Measurements from ENCODE around the gene KIRREL3. TPM values are rescaled to one million over a fixed set of nuclear protein-coding genes. Genes with fewer than 3 reads are reported as not detected.

Gene KIRREL3
- total RNA-seq, 1 donor from 2014 or later = not detected

- intact Hi-C loops (cut with micrococcal nuclease) = no loop called here
- H3K4me3 Mint-ChIP-seq = no peak overlapping the region
- no peak overlapping the region for H3K27ac Mint-ChIP-seq
- DNase-seq = no peak
- H3K4me1 Mint-ChIP-seq = no peaks in the 10 kb centered on the region
- H3K36me3 Mint-ChIP-seq (ENCODE audit: low read depth) = no peaks in the 10 kb centered on the region
- peaks cover 2% of the 10 kb centered on the region for H3K27me3 Mint-ChIP-seq
- H3K9me3 Mint-ChIP-seq = no peaks in the 10 kb centered on the region
These were observed 16.9 kb upstream of the KIRREL3 start for GRCh38 chr11:127017482-127017881.

- no peak for DNase-seq
- Mint-ChIP-seq H3K36me3 (ENCODE audit: low read depth) (no peaks in the 10 kb centered on the region), H3K9me3 (no peaks in the 10 kb centered on the region), H3K27me3 (peaks cover 4% of the 10 kb centered on the region), H3K4me1 (no peaks in the 10 kb centered on the region), H3K27ac (no peak overlapping the region), H3K4me3 (no peak overlapping the region)
- intact Hi-C loops (cut with micrococcal nuclease) = no loop called here
These were observed 13.0 kb upstream of the KIRREL3 start for GRCh38 chr11:127013550-127013949.

GRCh38 chr11:127006311-127006710 lies 5.7 kb upstream of the KIRREL3 start:
- H3K27me3 Mint-ChIP-seq = peaks cover 14% of the 10 kb centered on the region
- no peaks in the 10 kb centered on the region for H3K36me3 Mint-ChIP-seq (ENCODE audit: low read depth)
- no peaks in the 10 kb centered on the region for H3K9me3 Mint-ChIP-seq

GRCh38 chr11:127003260-127003981 lies 2.9 kb upstream of the KIRREL3 start:
- no peaks in the 10 kb centered on the region for H3K9me3 Mint-ChIP-seq
- intact Hi-C loops (cut with micrococcal nuclease) = no loop called here
- no peak for DNase-seq
- no peaks in the 10 kb centered on the region for H3K4me1 Mint-ChIP-seq
- no peaks in the 10 kb centered on the region for H3K36me3 Mint-ChIP-seq (ENCODE audit: low read depth)
- no peak overlapping the region for H3K27ac Mint-ChIP-seq
- peaks cover 14% of the 10 kb centered on the region for H3K27me3 Mint-ChIP-seq
- no peak overlapping the region for H3K4me3 Mint-ChIP-seq

More at GRCh38 chr11:127006311-127006710, 5.7 kb upstream of the KIRREL3 start:
- Mint-ChIP-seq H3K27ac (no peak overlapping the region), H3K4me3 (no peak overlapping the region), H3K4me1 (no peaks in the 10 kb centered on the region)
- DNase-seq = no peak
- intact Hi-C loops (cut with micrococcal nuclease) = no loop called here

GRCh38 chr11:127002669-127003259 lies 2.2 kb upstream of the KIRREL3 start:
- Mint-ChIP-seq H3K4me3 (no peak overlapping the region), H3K27me3 (peaks cover 14% of the 10 kb centered on the region), H3K27ac (no peak overlapping the region), H3K36me3 (ENCODE audit: low read depth) (no peaks in the 10 kb centered on the region), H3K9me3 (no peaks in the 10 kb centered on the region), H3K4me1 (no peaks in the 10 kb centered on the region)
- no peak for DNase-seq
- intact Hi-C loops (cut with micrococcal nuclease) = no loop called here

GRCh38 chr11:127000981-127001380 lies 411 bp upstream of the KIRREL3 start:
- no peaks in the 10 kb centered on the region for H3K36me3 Mint-ChIP-seq (ENCODE audit: low read depth)
- no peaks in the 10 kb centered on the region for H3K9me3 Mint-ChIP-seq
- no peak overlapping the region for H3K27ac Mint-ChIP-seq
- DNase-seq = no peak
- H3K4me3 Mint-ChIP-seq = no peak overlapping the region
- H3K4me1 Mint-ChIP-seq = no peaks in the 10 kb centered on the region
- intact Hi-C loops (cut with micrococcal nuclease) = no loop called here
- peaks cover 22% of the 10 kb centered on the region for H3K27me3 Mint-ChIP-seq

- Mint-ChIP-seq H3K36me3 (ENCODE audit: low read depth) (no peaks in the 10 kb centered on the region), H3K9me3 (no peaks in the 10 kb centered on the region), H3K27ac (no peak overlapping the region), H3K4me1 (no peaks in the 10 kb centered on the region), H3K4me3 (no peak overlapping the region), H3K27me3 (peaks cover 13% of the 10 kb centered on the region)
- no peak for DNase-seq
- intact Hi-C loops (cut with micrococcal nuclease) = no loop called here
These were observed 1.2 kb downstream of the KIRREL3 start for GRCh38 chr11:126999366-126999765.

- Mint-ChIP-seq H3K27ac (no peak overlapping the region), H3K27me3 (peaks cover 7% of the 10 kb centered on the region), H3K4me3 (no peak overlapping the region), H3K4me1 (no peaks in the 10 kb centered on the region), H3K36me3 (ENCODE audit: low read depth) (no peaks in the 10 kb centered on the region), H3K9me3 (no peaks in the 10 kb centered on the region)
- intact Hi-C loops (cut with micrococcal nuclease) = no loop called here
- DNase-seq = no peak
These were observed 2.9 kb downstream of the KIRREL3 start for GRCh38 chr11:126997641-126998040.

GRCh38 chr11:126997196-126997595 lies 3.4 kb downstream of the KIRREL3 start:
- H3K27ac Mint-ChIP-seq = no peak overlapping the region
- H3K27me3 Mint-ChIP-seq = peaks cover 7% of the 10 kb centered on the region
- H3K4me1 Mint-ChIP-seq = no peaks in the 10 kb centered on the region
- no peaks in the 10 kb centered on the region for H3K9me3 Mint-ChIP-seq
- no peak for DNase-seq
- H3K36me3 Mint-ChIP-seq (ENCODE audit: low read depth) = no peaks in the 10 kb centered on the region
- intact Hi-C loops (cut with micrococcal nuclease) = no loop called here
- H3K4me3 Mint-ChIP-seq = no peak overlapping the region

GRCh38 chr11:126996036-126996804 lies 4.3 kb downstream of the KIRREL3 start:
- intact Hi-C loops (cut with micrococcal nuclease) = no loop called here
- no peak for DNase-seq
- H3K27ac Mint-ChIP-seq = no peak overlapping the region
- peaks cover 11% of the 10 kb centered on the region for H3K27me3 Mint-ChIP-seq
- H3K36me3 Mint-ChIP-seq (ENCODE audit: low read depth) = no peaks in the 10 kb centered on the region
- H3K4me1 Mint-ChIP-seq = no peaks in the 10 kb centered on the region
- H3K9me3 Mint-ChIP-seq = no peaks in the 10 kb centered on the region
- H3K4me3 Mint-ChIP-seq = no peak overlapping the region

GRCh38 chr11:126993599-126993998 lies 7.0 kb downstream of the KIRREL3 start:
- Mint-ChIP-seq H3K9me3 (no peaks in the 10 kb centered on the region), H3K27ac (no peak overlapping the region)
- intact Hi-C loops (cut with micrococcal nuclease) = no loop called here

GRCh38 chr11:126992804-126993111 lies 7.8 kb downstream of the KIRREL3 start:
- Mint-ChIP-seq H3K36me3 (ENCODE audit: low read depth) (no peaks in the 10 kb centered on the region), H3K4me1 (no peaks in the 10 kb centered on the region), H3K9me3 (no peaks in the 10 kb centered on the region), H3K4me3 (no peak overlapping the region), H3K27ac (no peak overlapping the region), H3K27me3 (peaks cover 11% of the 10 kb centered on the region)
- DNase-seq = no peak
- intact Hi-C loops (cut with micrococcal nuclease) = no loop called here

More at GRCh38 chr11:126993599-126993998, 7.0 kb downstream of the KIRREL3 start:
- H3K4me1 Mint-ChIP-seq = no peaks in the 10 kb centered on the region
- DNase-seq = no peak
- H3K4me3 Mint-ChIP-seq = no peak overlapping the region
- no peaks in the 10 kb centered on the region for H3K36me3 Mint-ChIP-seq (ENCODE audit: low read depth)
- H3K27me3 Mint-ChIP-seq = peaks cover 11% of the 10 kb centered on the region

- intact Hi-C loops (cut with micrococcal nuclease) = no loop called here
- no peak overlapping the region for H3K27ac Mint-ChIP-seq
These were observed 8.3 kb downstream of the KIRREL3 start for GRCh38 chr11:126992065-126992803.

GRCh38 chr11:126991596-126991995 lies 9.0 kb downstream of the KIRREL3 start:
- Mint-ChIP-seq H3K27me3 (peaks cover 6% of the 10 kb centered on the region), H3K27ac (no peak overlapping the region), H3K4me3 (no peak overlapping the region), H3K4me1 (no peaks in the 10 kb centered on the region), H3K36me3 (ENCODE audit: low read depth) (no peaks in the 10 kb centered on the region), H3K9me3 (no peaks in the 10 kb centered on the region)
- DNase-seq = no peak
- intact Hi-C loops (cut with micrococcal nuclease) = no loop called here

More at GRCh38 chr11:126992065-126992803, 8.3 kb downstream of the KIRREL3 start:
- H3K36me3 Mint-ChIP-seq (ENCODE audit: low read depth) = no peaks in the 10 kb centered on the region
- no peaks in the 10 kb centered on the region for H3K4me1 Mint-ChIP-seq
- DNase-seq = no peak
- H3K9me3 Mint-ChIP-seq = no peaks in the 10 kb centered on the region
- H3K27me3 Mint-ChIP-seq = peaks cover 8% of the 10 kb centered on the region
- no peak overlapping the region for H3K4me3 Mint-ChIP-seq

Measured in activated CD4-positive, alpha-beta T cell treated with anti-CD3 and anti-CD28 coated beads, Interleukin-2, amount 10 ng/mL, durations not matched to agents 24 days and 14 days (primary cell).